HT-29 (cell line): Measurements from ENCODE around the gene SPATA31A5. TPM values are rescaled to one million over a fixed set of nuclear protein-coding genes. Genes with fewer than 3 reads are reported as not detected.
"Not testable (repeated sequence)": the region's sequence is repeated elsewhere in the genome, so short reads cannot be mapped to it uniquely, and the experiment has no call there.

ENCODE experiments used
- DNase-seq: peaks from one replicate; pipeline ENCODE4 v3.0.0-alpha.2; 2015; ENCODE audit warnings: low spot score
- small RNA-seq: library from RNA; depleted of rRNA; stranded (forward); fragments of <200 nt; gene quantifications from one replicate; pipeline ENCODE3, GENCODE V24; 2014
- total RNA-seq: library from RNA; depleted of rRNA; stranded (reverse); fragments of >200 nt; shearing (Covaris generic); gene quantifications from 2 replicates; pipeline ENCODE4 v1.2.3, GENCODE V29; 2014; rRNA removed

Gene SPATA31A5
- not detected in 2 replicates for total RNA-seq

DNA sequence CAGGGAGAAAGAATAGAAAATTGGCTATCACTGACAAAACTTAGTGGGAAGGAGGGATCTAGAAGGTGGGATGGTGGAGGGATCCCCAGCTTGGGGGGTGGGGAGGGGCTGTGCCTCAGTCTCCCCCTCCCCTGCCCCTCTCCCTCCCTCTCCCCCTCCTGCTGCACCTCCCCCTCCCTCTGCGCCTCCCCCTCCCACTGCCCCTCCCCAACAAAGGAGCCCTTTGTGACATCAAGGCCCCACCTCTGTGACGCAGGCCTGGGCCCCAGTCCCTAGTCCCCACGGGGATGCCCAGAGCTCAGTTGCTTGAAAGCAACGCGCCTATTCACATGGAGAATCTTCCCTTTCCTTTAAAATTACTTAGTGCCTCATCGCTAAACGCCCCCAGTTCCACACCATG is at the start of gene SPATA31A5:
Gene SPATA31A5, plus strand, starts transcription at position 301 of the 400 bp plus-strand sequence. Its CDS starts 29 bp downstream, at position 330.
- DNase-seq: not testable (repeated sequence)

GRCh38 chr9:60962990-60963350 is 48.8 kb downstream of the SPATA31A5 start:
- not testable (repeated sequence) for DNase-seq

DNA sequence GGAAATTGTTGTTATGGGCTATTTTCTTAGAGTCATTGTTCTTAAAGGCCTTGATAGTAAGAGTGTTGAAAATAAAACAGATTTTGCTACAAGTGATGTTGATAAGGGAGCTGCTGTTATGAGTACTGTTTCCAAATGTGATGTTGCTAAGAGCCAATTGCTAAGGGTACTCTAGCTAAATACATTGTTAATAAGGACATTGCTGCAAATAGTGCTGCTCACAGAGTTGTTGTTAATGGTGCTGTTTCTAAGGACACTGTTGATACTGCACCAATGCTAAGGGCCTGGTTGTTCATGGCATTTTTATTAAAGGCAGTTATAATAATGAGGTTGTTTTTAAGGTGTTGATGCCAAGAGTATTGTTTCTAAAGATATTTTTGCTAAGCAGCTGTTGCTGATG is 52.2 kb downstream of the SPATA31A5 start:
- not testable (repeated sequence) for DNase-seq

Small RNA genes lying within 50 kb of the gene (small RNA-seq; reads per million reads assigned to genes)
- not detected for gene AL590491.3
